Superior temporal gyrus (tissue), 1 donor: ENCODE measurements around the gene KLK5.

Experiments used
- DNase-seq: peaks from one replicate; pipeline ENCODE4 v3.0.0-alpha.2; 2016; ENCODE audit errors: extremely low spot score

The KLK5 gene

DNA sequence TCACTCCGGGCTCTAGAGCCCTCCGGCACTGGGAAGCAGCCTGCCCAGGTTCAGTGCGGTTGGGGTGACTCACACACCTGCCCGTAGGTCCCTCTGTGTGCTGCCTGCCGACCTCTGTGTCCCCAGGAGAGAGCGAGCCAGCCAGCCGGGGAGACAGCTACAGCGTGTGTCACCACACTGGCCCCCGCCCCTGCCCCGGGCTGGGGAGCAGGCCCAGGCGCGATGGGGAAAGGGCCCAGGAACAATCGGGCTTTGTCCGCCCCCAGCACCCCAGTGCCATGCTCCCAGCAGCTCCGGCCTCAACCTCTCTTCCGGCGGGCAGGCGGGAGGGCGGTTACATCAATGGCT lies 16.5 kb upstream of the KLK5 start, which contains the start of gene KLK6:
Gene KLK6, minus strand, starts transcription at position 179 of the 348 bp plus-strand sequence. CDS start 1,487 bp downstream, outside the sequence.
- peak; percentile 89 for DNase-seq

GRCh38 chr19:50968716-50969412 lies 16.0 kb upstream of the KLK5 start:
- no peak for DNase-seq

DNA sequence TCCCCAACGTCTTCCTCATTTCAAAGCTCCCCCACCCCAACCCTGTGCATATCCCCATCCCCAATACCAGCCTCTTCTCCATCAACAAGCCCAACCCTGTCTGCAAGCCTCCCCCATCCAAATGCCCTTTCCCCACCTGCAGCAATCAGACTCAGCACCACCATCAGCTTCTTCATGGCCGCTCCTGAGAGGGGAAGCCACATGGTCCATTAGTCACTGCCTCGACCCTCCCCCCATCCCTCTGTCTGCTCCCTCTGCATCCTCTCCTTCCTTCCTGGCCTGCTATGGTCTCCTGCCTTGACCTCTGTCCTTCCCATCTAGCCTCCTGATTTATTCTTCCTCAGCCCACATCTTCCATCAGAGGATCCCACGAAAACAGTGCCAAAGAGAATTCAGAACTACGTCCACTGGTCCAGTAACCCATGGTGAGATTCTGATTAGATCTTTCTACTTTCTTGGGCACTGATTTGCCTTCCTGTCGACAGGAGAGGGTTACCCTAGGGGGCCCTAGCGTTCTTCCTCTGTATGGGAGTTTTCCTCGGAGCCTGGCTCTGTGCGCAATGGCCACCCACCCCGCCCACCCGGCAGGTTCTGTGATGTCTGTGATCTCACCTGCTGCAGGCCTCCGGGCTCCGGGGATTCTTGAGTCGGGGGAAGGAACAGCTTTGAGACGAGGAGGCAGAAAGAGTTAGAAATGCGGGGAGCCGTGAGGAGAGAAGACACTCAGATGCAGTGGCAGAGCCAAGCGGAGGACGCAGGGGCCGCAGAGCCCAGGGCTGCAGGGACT lies 15.3 kb upstream of the KLK5 start:
- DNase-seq = peak; percentile 28

DNA sequence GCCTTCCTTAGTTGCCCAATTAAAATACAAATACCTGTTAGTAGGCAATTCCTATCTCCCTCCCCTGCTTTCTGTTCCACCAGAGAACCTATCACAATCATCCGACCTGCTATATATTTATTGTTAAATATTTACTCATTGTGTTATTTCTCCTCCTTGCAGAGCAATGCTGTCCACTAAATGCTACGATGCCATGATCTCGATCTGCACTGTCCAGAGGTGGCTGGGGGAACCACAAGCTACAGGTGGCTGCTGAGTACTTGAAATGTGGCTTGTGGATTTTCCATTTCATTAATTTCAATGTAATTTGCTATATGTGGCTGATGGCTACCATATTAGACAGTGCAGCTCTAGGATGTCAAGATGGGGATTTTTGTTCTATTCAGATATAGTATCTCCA lies 11.4 kb upstream of the KLK5 start:
- DNase-seq = no peak

DNA sequence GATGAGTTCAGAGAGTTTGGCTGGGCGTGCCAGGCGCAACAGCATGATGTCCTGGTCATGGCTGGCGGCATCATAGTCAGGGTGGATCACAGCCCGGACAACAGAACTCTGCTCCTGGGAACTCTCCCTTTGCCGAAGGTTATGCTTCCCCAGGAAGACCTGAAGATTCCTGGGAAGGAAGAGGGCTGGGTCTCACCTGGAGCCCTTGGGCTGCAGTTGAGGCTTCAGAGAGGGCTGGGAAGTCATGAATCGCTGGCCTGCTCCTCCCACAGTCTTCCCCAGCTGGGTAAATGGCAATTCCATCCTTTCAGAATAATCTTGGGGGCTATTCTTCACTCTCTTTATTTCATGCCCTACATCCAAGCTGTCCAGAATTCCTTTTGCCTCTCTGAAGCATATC lies 10.5 kb upstream of the KLK5 start:
- DNase-seq = no peak

DNA sequence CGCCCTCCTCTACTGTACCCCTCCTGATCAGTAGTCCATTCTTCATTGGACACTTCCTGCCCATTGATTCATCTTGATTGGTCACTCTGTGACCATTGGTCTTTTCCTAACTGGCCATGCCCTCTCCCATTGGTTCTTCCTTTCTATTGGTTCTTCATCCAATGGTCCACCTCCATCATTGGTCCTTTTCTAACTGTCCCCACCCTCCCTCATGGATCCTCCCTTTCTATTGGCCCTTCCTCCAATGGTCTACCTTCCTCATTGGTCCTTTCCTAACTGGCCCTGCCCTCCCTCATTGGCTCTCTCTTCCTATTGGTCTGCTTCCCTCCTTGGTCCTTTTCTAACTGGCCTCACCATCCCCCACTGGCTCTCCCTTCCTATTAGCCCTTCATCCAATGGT lies 9.4 kb upstream of the KLK5 start:
- DNase-seq = no peak

DNA sequence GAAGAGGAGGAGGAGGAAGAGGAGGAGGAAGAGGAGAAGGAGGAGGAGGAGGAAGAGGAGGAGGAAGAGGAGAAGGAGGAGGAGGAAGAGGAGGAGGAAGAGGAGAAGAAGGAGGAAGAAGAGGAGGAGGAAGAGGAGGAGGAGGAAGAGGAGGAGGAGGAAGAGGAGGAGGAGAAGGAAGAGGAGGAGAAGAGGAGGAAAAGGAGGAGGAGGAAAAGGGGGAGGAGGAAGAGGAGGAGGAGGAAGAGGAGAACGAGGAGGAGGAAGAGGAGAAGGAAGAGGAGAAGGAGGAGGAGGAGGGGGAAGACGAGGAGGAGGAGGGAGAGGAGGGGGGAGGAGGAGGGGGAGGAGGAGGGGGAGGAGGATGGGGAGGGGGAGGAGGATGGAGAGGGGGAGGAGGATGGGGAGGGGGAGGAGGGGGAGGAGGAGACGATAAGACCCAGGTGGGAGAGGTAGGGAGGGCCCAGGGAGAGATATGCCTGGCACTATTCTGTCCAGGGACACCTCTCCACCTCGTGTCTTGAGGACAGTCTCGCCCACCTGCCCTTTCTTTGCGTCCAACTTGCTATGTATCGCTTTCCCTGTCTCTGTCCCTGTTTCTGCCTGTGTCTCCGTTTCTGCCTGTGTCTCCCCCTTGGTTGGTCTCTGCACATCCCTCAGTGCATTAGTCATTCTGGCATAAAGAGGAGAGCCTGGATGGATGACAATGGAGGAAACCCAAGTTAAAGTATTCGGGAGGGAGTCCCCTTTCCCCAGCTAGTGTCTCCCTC lies 7.1 kb upstream of the KLK5 start:
- DNase-seq = no peak

DNA sequence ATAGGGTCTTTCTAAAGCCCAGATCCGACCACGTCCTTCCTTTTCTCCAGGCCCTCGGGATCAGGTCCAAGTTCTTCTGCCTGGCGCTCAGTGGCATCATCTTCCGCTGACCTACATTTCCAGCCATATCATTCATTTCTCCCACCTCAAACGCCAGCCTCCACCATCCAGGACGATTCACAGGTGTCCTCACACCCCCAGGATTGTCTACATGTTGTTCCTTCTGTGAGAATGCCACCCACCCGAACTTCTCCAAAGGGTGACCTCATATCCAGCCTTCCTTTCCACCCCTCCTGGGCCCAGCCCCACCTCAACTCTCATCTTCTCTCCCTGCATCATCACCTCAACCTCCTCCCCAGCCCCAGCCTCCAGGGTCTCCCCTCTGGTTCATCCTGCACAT lies 4.7 kb upstream of the KLK5 start:
- no peak for DNase-seq

DNA sequence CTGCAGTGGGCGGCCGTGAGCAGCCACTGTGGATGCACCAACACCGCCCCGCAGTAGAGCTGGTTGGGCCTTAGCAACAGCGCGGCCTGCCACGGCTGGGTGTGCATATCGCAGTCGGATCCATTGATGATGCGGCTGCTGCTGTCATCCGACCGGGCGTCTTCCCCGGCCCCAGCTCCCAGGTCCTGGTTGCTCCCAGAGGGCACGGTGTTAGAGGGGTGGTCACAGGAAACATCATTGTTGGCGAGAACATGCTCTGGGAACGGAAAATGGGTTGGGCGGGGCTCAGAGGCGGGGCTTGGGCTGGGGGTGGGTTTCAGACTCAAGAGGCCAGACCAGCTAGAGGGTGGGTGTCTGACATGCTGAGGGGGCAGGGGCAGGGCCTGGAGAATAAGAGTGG lies 3.0 kb downstream of the KLK5 start:
- no peak for DNase-seq

GRCh38 chr19:50947123-50947522 lies 5.7 kb downstream of the KLK5 start:
- DNase-seq = no peak

GRCh38 chr19:50944795-50945194 lies 8.0 kb downstream of the KLK5 start:
- no peak for DNase-seq

DNA sequence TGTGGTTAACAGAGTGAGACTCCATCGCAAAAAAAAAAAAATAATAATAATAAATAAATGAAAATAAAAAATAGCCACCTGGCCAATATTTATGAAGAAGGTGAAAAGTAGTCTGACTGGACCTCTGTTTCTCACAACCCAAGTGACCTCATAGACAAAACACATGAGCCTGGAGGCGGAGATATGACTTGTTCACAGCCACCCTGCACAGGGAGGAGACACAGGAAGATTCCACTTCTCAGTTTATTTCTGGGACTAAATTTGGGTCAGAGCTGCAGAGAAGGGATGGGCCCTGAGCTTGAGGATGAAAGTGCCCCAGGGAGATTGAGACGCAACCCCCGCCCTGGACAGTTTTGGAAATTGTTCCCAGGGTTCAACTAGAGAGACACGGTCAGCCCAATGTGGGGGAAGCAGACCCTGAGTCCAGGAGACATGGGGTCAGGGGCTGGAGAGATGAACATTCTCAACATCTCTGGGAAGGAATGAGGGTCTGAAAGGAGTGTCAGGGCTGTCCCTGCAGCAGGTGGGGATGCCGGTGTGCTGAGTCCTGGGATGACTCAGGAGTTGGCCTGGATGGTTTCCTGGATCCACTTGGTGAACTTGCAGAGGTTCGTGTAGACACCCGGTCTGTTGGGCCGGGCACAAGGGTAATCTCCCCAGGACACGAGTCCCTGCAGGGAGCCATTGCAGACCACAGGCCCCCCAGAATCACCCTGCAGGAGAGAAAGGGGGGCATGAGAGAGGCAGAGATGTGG lies 9.6 kb downstream of the KLK5 start:
- no peak for DNase-seq

- no peak for DNase-seq
These were observed 13.2 kb downstream of the KLK5 start for GRCh38 chr19:50939596-50939995.

GRCh38 chr19:50933640-50934039 lies 19.2 kb downstream of the KLK5 start:
- DNase-seq = no peak

- DNase-seq = no peak
These were observed 20.2 kb downstream of the KLK5 start for GRCh38 chr19:50932690-50933083.

DNA sequence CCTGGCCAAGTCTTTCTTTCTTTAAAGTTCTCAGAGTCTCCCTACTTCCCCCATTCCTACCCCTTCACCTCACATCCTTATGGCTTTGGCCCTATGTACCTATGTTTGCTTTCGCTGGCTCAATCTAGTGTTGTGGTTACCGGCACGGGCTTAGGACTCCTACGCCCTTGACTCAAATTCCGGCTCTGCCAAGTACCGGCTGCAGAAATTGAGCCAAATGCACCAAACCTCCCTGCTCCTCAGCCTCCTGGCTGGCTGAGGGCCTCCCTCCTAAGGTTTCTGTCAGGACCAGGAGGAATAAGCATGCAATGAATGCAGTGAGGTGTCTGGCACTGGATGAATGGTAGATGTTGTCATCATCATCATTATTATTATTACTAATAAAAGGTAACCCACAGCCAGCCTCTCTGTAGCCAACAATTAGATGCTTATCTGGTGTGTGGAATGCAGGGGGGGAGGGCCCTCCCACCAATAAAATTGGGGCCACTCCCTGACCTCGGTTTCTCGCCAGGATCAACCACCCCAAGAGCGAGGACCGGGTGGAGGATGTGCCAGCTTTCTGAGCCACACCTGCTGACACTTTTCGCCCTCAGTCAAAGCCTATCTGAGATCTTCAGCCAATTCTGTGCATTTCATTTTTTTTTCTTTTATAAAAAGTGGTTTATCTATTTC lies 20.7 kb downstream of the KLK5 start:
- DNase-seq = no peak

DNA sequence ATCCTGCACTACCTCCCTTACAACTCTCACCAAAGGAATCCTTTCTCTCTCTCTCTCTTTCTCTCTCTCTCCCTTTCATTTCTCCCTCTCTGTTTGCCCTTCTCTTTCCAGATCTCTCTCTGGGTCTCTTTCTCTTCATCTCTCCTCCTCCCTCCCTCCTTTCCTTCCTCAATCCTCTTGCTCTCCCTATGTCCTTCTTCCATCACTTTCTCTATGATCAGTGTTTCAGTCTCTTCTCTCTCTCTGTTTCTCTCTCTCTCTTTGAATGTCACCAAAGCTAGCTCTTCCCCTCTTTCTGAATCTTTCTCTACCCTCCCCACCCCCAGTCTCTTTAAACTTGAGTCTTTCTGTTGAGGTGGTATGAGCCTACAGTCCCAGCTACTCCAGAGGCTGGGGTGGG lies 21.8 kb downstream of the KLK5 start:
- DNase-seq = no peak

DNA sequence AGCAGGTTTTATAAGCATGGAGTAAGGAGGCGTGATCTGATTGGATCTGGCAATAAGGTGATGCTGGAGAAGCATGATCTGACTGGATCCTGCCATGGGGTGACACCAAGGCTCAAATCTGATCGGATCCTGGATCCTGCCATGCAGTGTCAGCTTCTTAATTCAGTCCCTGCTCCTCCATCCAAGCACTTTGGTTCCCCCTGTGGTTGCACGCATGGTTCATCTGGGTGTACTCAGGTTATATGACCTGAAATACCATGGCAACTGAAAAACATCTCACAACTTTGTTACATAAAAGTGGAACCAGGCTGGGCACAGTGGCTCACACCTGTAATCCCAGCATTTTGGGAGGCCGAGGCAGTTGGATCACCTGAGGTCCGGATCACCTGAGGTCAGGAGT lies 24.0 kb downstream of the KLK5 start:
- no peak for DNase-seq

- DNase-seq = no peak
These were observed 26.7 kb downstream of the KLK5 start for GRCh38 chr19:50926144-50926543.

DNA sequence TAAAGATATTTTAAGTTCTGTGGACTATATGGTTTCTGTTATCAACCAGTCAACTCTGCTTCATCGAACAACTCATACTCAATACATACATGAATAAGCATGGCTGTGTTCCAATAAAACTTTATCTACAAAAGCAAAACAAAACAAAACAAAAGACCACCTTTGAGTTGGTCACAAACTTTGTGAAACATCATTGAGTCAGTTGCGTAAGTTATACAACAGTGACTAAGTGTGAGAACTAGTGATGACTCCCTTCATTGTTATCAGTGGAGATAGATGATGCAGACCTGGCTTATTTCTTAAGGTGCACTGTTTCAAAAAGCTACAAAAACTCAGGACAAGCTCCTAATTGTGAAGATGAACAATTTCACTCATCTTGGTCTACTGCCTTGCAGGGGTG lies 27.1 kb downstream of the KLK5 start:
- no peak for DNase-seq

GRCh38 chr19:50924586-50924985 lies 28.3 kb downstream of the KLK5 start:
- peak; percentile 24 for DNase-seq
